HCT116 (cell line): ENCODE data around the gene RNF113B. TPM values are rescaled to one million over a fixed set of nuclear protein-coding genes. Genes with fewer than 3 reads are reported as not detected.
A peak's percentile ranks its signal among the peaks of the same experiment; 100 is the strongest.

Source experiments
- ATAC-seq: fragments of 200-7000 bp; cut with Tn5 transposase; 2 replicates; pipeline ENCODE4 v1.9.1; 2020; ENCODE audit warnings: mild to moderate bottlenecking, moderate library complexity
- BruUV-seq: library from RNA; stranded (reverse); fragments of 400-500 nt; replicated peaks from 2 replicates; lab custom pipeline; 2021; lab: Mats Ljungman, UMichigan
- CTCF ChIA-PET: fragments of 300-600 bp; sonication (Branson Sonifier 250); formaldehyde crosslinking; loops from one replicate; lab custom pipeline; 2021; ENCODE audit warnings: antibody characterized with exemption; lab: Charles Lee
- POLR2A ChIA-PET: fragments of 300-600, 350-600 bp; sonication (Branson Sonifier 250); formaldehyde crosslinking; loops from one replicate; lab custom pipeline; 2021; ENCODE audit warnings: antibody characterized with exemption; lab: Charles Lee
- RAD21 ChIA-PET, 2 experiments: fragments of 300-600 bp; sonication (Branson Sonifier 250); formaldehyde crosslinking; loops; one replicate each; lab custom pipeline; 2023; ENCODE audit warnings: low total read pairs in 2 of 2; ENCODE audit not compliant: uncharacterized antibody in 2 of 2, unreplicated experiment in 2 of 2, low non-redundant PET in 1 of 2; lab: Charles Lee
- DNase-seq: peaks from one replicate; pipeline ENCODE4 v3.0.0-alpha.2; 2010; ENCODE audit warnings: low read depth, low spot score
- H2AFZ ChIP-seq: fragments of 200-600 bp; shearing (Covaris generic), sonication (generic); 2 replicates; pipeline ENCODE4 v1.6.1; 2017; ENCODE audit warnings: low read depth, mixed run types, mixed read lengths, antibody characterized with exemption, low read length; ENCODE audit not compliant: poor library complexity, severe bottlenecking
- H3K27ac ChIP-seq: 2 replicates; pipeline ENCODE4 v1.5.1; 2012; ENCODE audit warnings: low read depth, low read length
- H3K27me3 ChIP-seq: fragments of 200-600 bp; sonication (generic); 2 replicates; pipeline ENCODE4 v1.6.1; 2016; ENCODE audit warnings: mixed run types, low read length, mixed read lengths; ENCODE audit not compliant: insufficient read depth
- H3K36me3 ChIP-seq, 2 experiments: fragments of 200-500 bp in 1 of 2; fragments of 200-600 bp in 1 of 2; sonication (Bioruptor generic) in 1 of 2; sonication (generic) in 1 of 2; 2 replicates each; pipeline versions ENCODE4 v1.5.1 to v1.6.1; 2014 to 2016; ENCODE audit warnings: low read length in 2 of 2, inconsistent platforms in 1 of 2, mixed read lengths in 1 of 2, mixed run types in 1 of 2; ENCODE audit not compliant: insufficient read depth in 2 of 2, control insufficient read depth in 1 of 2
- H3K4me1 ChIP-seq, 2 experiments: fragments of 200-600 bp in 1 of 2; sonication (generic) in 1 of 2; 2 replicates each; pipeline versions ENCODE4 v1.5.1 to v1.6.1; 2012 to 2017; ENCODE audit warnings: low read length in 2 of 2, inconsistent platforms in 1 of 2, mild to moderate bottlenecking in 1 of 2, mixed read lengths in 1 of 2, mixed run types in 1 of 2, moderate library complexity in 1 of 2; ENCODE audit not compliant: insufficient read depth in 2 of 2, control insufficient read depth in 1 of 2
- H3K4me2 ChIP-seq: fragments of 200-600 bp; sonication (generic); 2 replicates; pipeline ENCODE4 v1.6.1; 2017; ENCODE audit warnings: mixed run types, low read length, mixed read lengths
- H3K4me3 ChIP-seq, 2 experiments: fragments of 200-600 bp in 1 of 2; sonication (generic) in 1 of 2; replicated peaks in 1 of 2; 2 replicates each; pipeline ENCODE4 v1.5.1; 2011 to 2016; ENCODE audit warnings: low read length in 2 of 2, control low read depth in 1 of 2, low read depth in 1 of 2, mild to moderate bottlenecking in 1 of 2, mixed read lengths in 1 of 2, mixed run types in 1 of 2
- H3K79me2 ChIP-seq: fragments of 200-600 bp; sonication (generic); 2 replicates; pipeline ENCODE4 v1.6.1; 2017; ENCODE audit warnings: mild to moderate bottlenecking, mixed run types, low read length, moderate library complexity, mixed read lengths; ENCODE audit not compliant: insufficient read depth
- H3K9ac ChIP-seq: fragments of 200-600 bp; sonication (generic); 2 replicates; pipeline ENCODE4 v1.6.1; 2016; ENCODE audit warnings: low read length, mixed read lengths
- H3K9me2 ChIP-seq: fragments of 200-600 bp; sonication (generic), shearing (Covaris generic); 2 replicates; pipeline ENCODE4 v1.6.1; 2017; ENCODE audit warnings: mixed run types, mild to moderate bottlenecking, moderate library complexity; ENCODE audit not compliant: insufficient read depth
- H3K9me3 ChIP-seq, 2 experiments: fragments of 200-500 bp in 1 of 2; fragments of 200-600 bp in 1 of 2; sonication (Bioruptor generic) in 1 of 2; sonication (generic) in 1 of 2; 2 replicates each; pipeline ENCODE4 v1.6.1; 2014 to 2017; ENCODE audit warnings: low read length in 2 of 2, mixed read lengths in 2 of 2, inconsistent platforms in 1 of 2, low read depth in 1 of 2, mild to moderate bottlenecking in 1 of 2, mixed run types in 1 of 2, moderate library complexity in 1 of 2; ENCODE audit not compliant: control insufficient read depth in 1 of 2, insufficient read depth in 1 of 2
- H4K20me1 ChIP-seq: fragments of 200-600 bp; sonication (generic), shearing (Covaris generic); 2 replicates; pipeline ENCODE4 v1.6.1; 2017; ENCODE audit warnings: mixed run types, mild to moderate bottlenecking, moderate library complexity; ENCODE audit not compliant: insufficient read depth
- CEBPB ChIP-seq: IDR thresholded peaks from 2 replicates; pipeline ENCODE4 v1.6.1; 2012; ENCODE audit warnings: low read depth
- RAD21 ChIP-seq: IDR thresholded peaks from 2 replicates; pipeline ENCODE4 v1.6.1; 2012; ENCODE audit warnings: low read depth, mild to moderate bottlenecking
- SP1 ChIP-seq: IDR thresholded peaks from 2 replicates; pipeline ENCODE4 v1.6.1; 2012; ENCODE audit warnings: low read depth
- TCF7L2 ChIP-seq: IDR thresholded peaks from 2 replicates; pipeline ENCODE4 v1.7.0; 2011; ENCODE audit warnings: borderline replicate concordance, inconsistent platforms; ENCODE audit not compliant: insufficient read depth, insufficient read length; ENCODE audit errors: extremely low read depth
- intact Hi-C: fragments of 100-400 bp; cut with micrococcal nuclease; formaldehyde crosslinking; loops from 2 replicates; pipeline ENCODE4 v1.10.0; 2022
- total RNA-seq: library from RNA; stranded (reverse); gene quantifications from one replicate; pipeline ENCODE4 v1.2.1, GENCODE V29; 2021; ENCODE audit not compliant: unreplicated experiment
- TF ChIP-seq, protein P1 (sequence below): IDR thresholded peaks from 2 replicates; pipeline ENCODE4 v1.6.1; 2012

Gene RNF113B
- total RNA-seq, 1 experiment from 2014 or later = not detected

DNA sequence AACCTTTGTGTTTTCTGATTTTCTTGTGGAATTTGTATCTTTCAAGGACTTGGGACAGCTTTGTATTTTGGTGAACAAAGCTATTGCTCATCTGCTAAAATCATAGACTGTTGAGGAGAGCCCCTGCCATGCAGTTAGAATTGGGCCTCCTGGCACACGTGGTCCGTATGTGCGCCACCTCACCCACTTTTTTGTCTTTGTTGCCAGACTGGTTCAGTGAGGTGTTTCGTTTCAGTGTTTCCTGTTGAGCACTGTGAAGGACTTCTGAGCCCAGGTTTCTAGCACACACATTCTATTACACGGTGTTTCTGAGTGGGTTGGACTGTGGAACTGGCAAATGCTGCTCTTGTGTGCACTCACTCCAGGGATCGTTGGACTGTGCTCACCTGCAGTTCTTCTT is 37.6 kb upstream of the RNF113B start:
- intact Hi-C loops = no loop called here
- H3K9me2 ChIP-seq = no peaks in the 10 kb centered on the region
- BruUV-seq = no TSS peak
- no peaks in the 10 kb centered on the region for H3K36me3 ChIP-seq
- no peaks in the 10 kb centered on the region for H4K20me1 ChIP-seq
- H2AFZ ChIP-seq = no peak overlapping the region
- H3K27me3 ChIP-seq = no peaks in the 10 kb centered on the region
- H3K9ac ChIP-seq = no peak overlapping the region
- no peak overlapping the region for H3K4me3 ChIP-seq
- H3K9me3 ChIP-seq = peaks cover 0 to 5% of the 10 kb centered on the region in 2 experiments; a peak in 1 of 4 replicates
- H3K27ac ChIP-seq = no peak overlapping the region
- H3K79me2 ChIP-seq = no peaks in the 10 kb centered on the region
- POLR2A ChIA-PET = no interaction called here
- peaks cover 27 to 30% of the 10 kb centered on the region in 2 experiments for H3K4me1 ChIP-seq
- RAD21 ChIA-PET = no interaction called here
- peak; percentile 58 for TF ChIP-seq SP1
- TF ChIP-seq, protein P1, sequence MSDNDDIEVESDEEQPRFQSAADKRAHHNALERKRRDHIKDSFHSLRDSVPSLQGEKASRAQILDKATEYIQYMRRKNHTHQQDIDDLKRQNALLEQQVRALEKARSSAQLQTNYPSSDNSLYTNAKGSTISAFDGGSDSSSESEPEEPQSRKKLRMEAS = peak; percentile 71
- 0 out of 2 replicates have a peak, but pooled peaks have one; percentile 3 for TF ChIP-seq RAD21
- no peak for TF ChIP-seq CEBPB
- no peak for TF ChIP-seq TCF7L2
- TF ChIP-seq, all 23 proteins: peak for 3
- peak; percentile 55; the same call in 1 of the 2 replicates for ATAC-seq
- peak overlapping the region; percentile 52 for H3K4me2 ChIP-seq
- DNase-seq = peak; percentile 6
- CTCF ChIA-PET = no interaction called here

DNA sequence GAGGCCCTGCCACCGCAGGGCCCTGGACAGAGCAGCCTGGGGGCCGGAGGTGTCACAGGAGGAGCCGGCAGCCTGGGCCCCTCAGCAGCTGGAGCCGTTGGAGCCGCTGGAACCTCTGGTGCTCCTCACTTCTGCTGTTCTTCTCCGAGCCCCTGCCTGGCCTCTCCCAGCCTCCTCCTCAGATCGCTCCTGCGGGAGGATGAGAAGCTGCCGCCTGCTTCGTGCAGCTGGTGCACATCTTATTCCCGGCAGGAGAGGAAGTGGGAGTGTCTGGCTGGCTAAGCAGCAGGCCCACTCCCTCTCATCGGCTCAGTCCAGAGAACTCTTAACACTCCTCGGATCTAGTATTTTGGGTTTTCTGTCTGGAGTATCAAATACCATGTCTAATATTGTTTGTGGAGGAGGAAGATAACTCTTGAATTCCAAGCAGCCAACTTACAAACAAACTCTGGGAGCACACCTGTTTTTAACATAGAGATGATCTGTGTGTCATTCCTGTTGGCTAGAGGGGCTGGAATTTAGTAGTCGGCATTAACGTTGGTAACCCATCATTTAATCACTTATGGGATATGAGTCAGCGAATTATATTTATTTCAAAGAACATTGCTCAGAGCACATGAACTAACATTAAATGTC is 37.1 kb upstream of the RNF113B start:
- ChIA-PET RAD21 (no interaction called here), POLR2A (no interaction called here), CTCF (no interaction called here)
- ATAC-seq (no peak), DNase-seq (no peak)
- Histone ChIP-seq H3K4me2 (peak overlapping the region; percentile 52), H3K9me3 (peaks cover 0 to 5% of the 10 kb centered on the region in 2 experiments; a peak in 1 of 4 replicates), H2AFZ (no peak overlapping the region), H3K9me2 (no peaks in the 10 kb centered on the region), H3K4me3 (no peak overlapping the region), H3K27me3 (no peaks in the 10 kb centered on the region), H3K4me1 (peaks cover 27 to 30% of the 10 kb centered on the region in 2 experiments), H4K20me1 (no peaks in the 10 kb centered on the region), H3K79me2 (no peaks in the 10 kb centered on the region), H3K36me3 (no peaks in the 10 kb centered on the region), H3K9ac (no peak overlapping the region), H3K27ac (no peak overlapping the region)
- TF ChIP-seq TCF7L2 (no peak), SP1 (no peak)
- intact Hi-C loops = no loop called here
- BruUV-seq = no TSS peak
